Pancreas (tissue), 10 donors: ENCODE results near the gene CRADD. TPM values are rescaled to one million over a fixed set of nuclear protein-coding genes. Genes with fewer than 3 reads are reported as not detected.

ENCODE experiments used
- ATAC-seq, 4 donors: fragments of 200-7000 bp; cut with Tn5 transposase; one replicate each; pipeline versions ENCODE4 v1.8.0 to v1.9.1; 2020; ENCODE audit warnings: mild to moderate bottlenecking in 4 of 4, moderate library complexity in 4 of 4
- DNase-seq, 6 donors: peaks; one replicate each; pipeline ENCODE4 v3.0.0-alpha.2; 2020
- FAIRE-seq: peaks from 2 replicates; lab custom pipeline; 2012; peaks lifted over from hg19 to GRCh38; lab: Jason Lieb, UNC
- H3K27ac ChIP-seq, 4 donors: fragments of 200-600 bp; sonication (generic); 1 replicate in 3 of 4; 2 replicates in 1 of 4; pipeline versions ENCODE4 v1.5.0 to v1.8.0; 2020
- H3K27me3 ChIP-seq, 4 donors: fragments of 200-600 bp; one replicate each; pipeline ENCODE4 v1.8.0; 2021
- H3K36me3 ChIP-seq, 3 donors: fragments of 200-600 bp; sonication (generic) in 1 of 3; one replicate each; pipeline versions ENCODE4 v1.5.0 to v1.8.0; 2020 to 2021
- H3K4me1 ChIP-seq, 3 donors: fragments of 200-600 bp; one replicate each; pipeline ENCODE4 v1.8.0; 2021
- H3K4me3 ChIP-seq, 4 donors: fragments of 200-600 bp; sonication (generic) in 2 of 4; one replicate each; pipeline versions ENCODE4 v1.5.0 to v1.8.0; 2020 to 2021
- H3K9me3 ChIP-seq, 4 donors: fragments of 200-600 bp; one replicate each; pipeline ENCODE4 v1.8.0; 2021
- WGBS, 2 donors: extraction: QIAGEN DNeasy Blood & Tissue Kit; methylation state at CpG; one replicate each; pipeline ENCODE4 v1.1.7; 2013; 5-methylcytosine and 5-hydroxymethylcytosine counted together
- intact Hi-C, 3 donors: fragments of 100-400 bp; cut with DNase I; formaldehyde crosslinking; loops; one replicate each; pipeline versions ENCODE4 v1.11.1 to v1.14.2; 2022
- polyA plus RNA-seq, 2 donors: library from polyadenylated mRNA; stranded (reverse); fragments of 200-250 nt; gene quantifications; one replicate each; pipeline ENCODE4 v1.2.3, GENCODE V29; 2013
- total RNA-seq, 6 donors: library from RNA; stranded (reverse); fragmentation: NEBNext Ultra II Directional in 4 of 6; extraction: Animal tissue kit (Norgen Biotek cat#: 25700) in 4 of 6; gene quantifications; one replicate each; pipeline versions ENCODE4 v1.2.1 to v1.2.4, GENCODE V29; 2021 to 2023
- TF ChIP-seq, protein P1 (sequence below), 4 donors: fragments of 200-600 bp; sonication (generic) in 3 of 4; IDR thresholded peaks; one replicate each; pipeline versions ENCODE4 v1.5.0 to v1.8.0; 2021; ENCODE audit warnings: antibody characterized with exemption in 4 of 4
- donor health status: healthy with polysubstance abuse.
- donor health status: DM: no; HTN: no; CAD: no; lungs with moderate emphysema.
- donor health status: DM: no; HTN: no; CAD: no.
- donor health status: control.
- donor health status: control.
- donor health status: Bipolar disorder and iron deficiency.
- donor health status: DM: yes; HTN: yes; CAD: no.
- donor health status: DM: no; HTN: no; CAD: no.
- donor health status: DM: no; HTN: no; CAD: no.
- donor health status: DM: yes; HTN: yes; CAD: no.

CRADD gene
- total and polyA plus RNA-seq, 8 donors, result 5.3 to 12.3 (median 9.2) TPM

- DNase-seq, result no peak
- H3K27ac ChIP-seq, result no peak overlapping the region
- no peak for ATAC-seq
- H3K36me3 ChIP-seq, result no peaks in the 10 kb centered on the region
- TF ChIP-seq, protein P1, sequence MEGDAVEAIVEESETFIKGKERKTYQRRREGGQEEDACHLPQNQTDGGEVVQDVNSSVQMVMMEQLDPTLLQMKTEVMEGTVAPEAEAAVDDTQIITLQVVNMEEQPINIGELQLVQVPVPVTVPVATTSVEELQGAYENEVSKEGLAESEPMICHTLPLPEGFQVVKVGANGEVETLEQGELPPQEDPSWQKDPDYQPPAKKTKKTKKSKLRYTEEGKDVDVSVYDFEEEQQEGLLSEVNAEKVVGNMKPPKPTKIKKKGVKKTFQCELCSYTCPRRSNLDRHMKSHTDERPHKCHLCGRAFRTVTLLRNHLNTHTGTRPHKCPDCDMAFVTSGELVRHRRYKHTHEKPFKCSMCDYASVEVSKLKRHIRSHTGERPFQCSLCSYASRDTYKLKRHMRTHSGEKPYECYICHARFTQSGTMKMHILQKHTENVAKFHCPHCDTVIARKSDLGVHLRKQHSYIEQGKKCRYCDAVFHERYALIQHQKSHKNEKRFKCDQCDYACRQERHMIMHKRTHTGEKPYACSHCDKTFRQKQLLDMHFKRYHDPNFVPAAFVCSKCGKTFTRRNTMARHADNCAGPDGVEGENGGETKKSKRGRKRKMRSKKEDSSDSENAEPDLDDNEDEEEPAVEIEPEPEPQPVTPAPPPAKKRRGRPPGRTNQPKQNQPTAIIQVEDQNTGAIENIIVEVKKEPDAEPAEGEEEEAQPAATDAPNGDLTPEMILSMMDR (IDR thresholded peaks at IDR 0.05), result no peak
- H3K4me1 ChIP-seq, result peaks cover 0 to 21% (median 0%) of the 10 kb centered on the region in 3 donors
- H3K4me3 ChIP-seq, result no peak overlapping the region
- intact Hi-C loops, result no loop called here
- WGBS, 2 donors, result 91 to 96% methylated on average over 2 of the region's 2 CpGs
- H3K27me3 ChIP-seq, result no peaks in the 10 kb centered on the region
- no peaks in the 10 kb centered on the region for H3K9me3 ChIP-seq
- no peak for FAIRE-seq
Observed at GRCh38 chr12:93734784-93735183, 57.6 kb downstream of the CRADD start.

DNA sequence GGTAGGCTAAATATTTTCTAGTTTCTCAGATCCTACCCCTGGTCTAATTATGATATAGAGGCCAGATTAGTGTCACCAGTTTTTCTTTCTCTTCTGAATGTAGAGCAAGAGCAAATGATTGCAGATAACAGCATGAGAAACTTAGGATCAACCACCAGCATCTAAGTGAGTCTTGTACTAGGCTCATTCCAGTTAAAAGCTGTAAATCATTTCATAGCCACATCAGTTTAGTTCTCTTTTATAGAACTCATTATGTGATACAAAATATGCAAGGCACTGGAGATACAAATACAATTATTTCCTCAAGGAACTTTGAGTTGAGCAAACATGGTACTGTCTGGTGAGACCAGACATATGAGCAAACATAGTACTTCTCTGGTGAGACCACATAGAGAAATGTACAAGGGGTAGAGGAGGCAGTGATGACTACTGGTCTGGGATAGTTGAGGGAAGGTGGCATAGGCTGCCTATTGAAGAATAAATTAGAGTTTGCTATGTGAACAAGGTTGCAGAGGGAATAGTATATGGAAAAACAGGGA, 59.5 kb downstream of the CRADD start:
- intact Hi-C loops, result no loop called here
- FAIRE-seq (no peak), ATAC-seq (no peak), DNase-seq (no peak)
- no peak overlapping the region for H3K27ac ChIP-seq
- H3K4me1 ChIP-seq, result peaks cover 0 to 23% (median 4%) of the 10 kb centered on the region in 3 donors
- TF ChIP-seq, protein P1 (IDR thresholded peaks at IDR 0.05), result no peak
- no peak overlapping the region for H3K4me3 ChIP-seq
- no peaks in the 10 kb centered on the region for H3K27me3 ChIP-seq
- no peaks in the 10 kb centered on the region for H3K36me3 ChIP-seq
- H3K9me3 ChIP-seq, result no peaks in the 10 kb centered on the region

- no peak for FAIRE-seq
- no peaks in the 10 kb centered on the region for H3K27me3 ChIP-seq
- TF ChIP-seq, protein P1 (IDR thresholded peaks at IDR 0.05), result no peak
- no peaks in the 10 kb centered on the region for H3K9me3 ChIP-seq
- H3K4me1 ChIP-seq, result peaks cover 0 to 23% (median 4%) of the 10 kb centered on the region in 3 donors
- WGBS, 2 donors, result 51 to 59% methylated on average over 5 of the region's 5 CpGs
- ATAC-seq, result no peak
- no peak overlapping the region for H3K4me3 ChIP-seq
- no peaks in the 10 kb centered on the region for H3K36me3 ChIP-seq
- peak overlapping the region in 2 of 4 donors; percentile 12 to 17 for H3K27ac ChIP-seq
- DNase-seq, result no peak
- intact Hi-C loops, result no loop called here
Observed at GRCh38 chr12:93737457-93738198, 60.5 kb downstream of the CRADD start.

DNA sequence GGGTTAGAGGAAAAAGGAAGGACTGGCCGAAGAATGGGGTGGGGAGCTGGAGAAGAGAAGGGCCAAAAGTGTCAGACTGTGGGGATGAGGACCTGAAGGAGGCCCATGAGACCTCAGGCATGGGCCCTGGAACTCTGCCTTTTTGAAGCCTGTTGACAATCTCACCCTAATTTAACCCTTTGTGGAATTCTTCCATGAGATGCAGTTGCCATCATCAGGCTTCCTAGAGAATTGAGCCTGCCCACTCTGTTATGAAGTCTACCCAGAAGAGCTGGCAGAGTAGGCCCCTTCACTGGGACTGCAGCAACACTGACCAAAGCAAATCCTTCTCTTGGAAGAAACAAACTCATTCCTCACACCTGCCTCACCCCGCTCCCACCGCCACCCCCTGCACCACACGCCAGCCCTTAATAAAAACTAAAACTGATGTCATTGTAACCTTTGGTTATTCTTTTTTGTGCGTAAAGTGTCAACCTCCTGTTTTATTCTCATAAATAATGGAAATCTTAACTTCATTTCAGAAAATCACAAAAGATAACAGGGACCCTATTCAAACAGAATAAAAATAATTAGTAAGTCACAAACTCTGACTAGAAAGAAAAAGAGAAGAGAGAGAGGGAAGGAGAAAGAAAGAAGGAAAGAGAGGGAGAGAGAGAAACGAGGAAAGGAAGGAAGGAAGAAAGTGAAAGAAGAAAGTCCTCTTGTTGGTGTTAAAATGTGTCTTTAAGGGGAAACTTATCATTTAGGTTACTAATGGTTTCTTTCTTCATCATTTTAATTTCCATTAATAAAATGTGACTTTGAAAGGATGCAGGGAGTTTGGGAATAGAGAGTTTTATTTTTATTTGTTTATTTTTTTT, 61.3 kb downstream of the CRADD start:
- Histone ChIP-seq H3K36me3 (no peaks in the 10 kb centered on the region), H3K27me3 (no peaks in the 10 kb centered on the region), H3K27ac (peak overlapping the region in 2 of 4 donors; percentile 12 to 17), H3K4me3 (no peak overlapping the region), H3K4me1 (peaks cover 0 to 28% (median 4%) of the 10 kb centered on the region in 3 donors), H3K9me3 (no peaks in the 10 kb centered on the region)
- ATAC-seq, result no peak
- intact Hi-C loops, result no loop called here
- TF ChIP-seq, protein P1 (IDR thresholded peaks at IDR 0.05), result no peak
- WGBS, 2 donors, result 88 to 91% methylated on average over 6 of the region's 6 CpGs
- no peak for FAIRE-seq
- DNase-seq, result no peak
